ENCODE results near the gene AFAP1L2. TPM values are rescaled to one million over a fixed set of nuclear protein-coding genes. Genes with fewer than 3 reads are reported as not detected.

Gene AFAP1L2
- total and polyA plus RNA-seq, 5 experiments from 2014 or later, result 1.3 to 2.3 (median 1.8) TPM

DNA sequence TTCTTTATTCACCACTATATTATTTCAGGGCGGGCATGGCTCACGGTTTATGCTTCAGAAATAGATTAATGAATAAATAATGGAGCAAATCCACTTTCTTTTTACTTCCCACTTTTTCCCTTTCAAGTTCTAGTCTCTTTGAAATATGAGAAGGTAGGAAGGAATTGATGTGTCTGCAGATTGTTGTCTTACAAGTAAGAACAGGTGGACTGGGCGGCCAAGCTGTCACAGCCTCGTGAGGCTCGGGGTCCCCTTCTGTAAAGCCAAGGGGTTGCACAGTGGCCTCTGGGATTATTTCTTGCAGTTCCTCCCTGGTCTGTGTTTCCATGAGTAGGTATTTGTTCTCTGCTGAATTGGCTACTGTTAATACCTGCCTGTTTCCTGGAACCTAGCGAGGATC, 154.1 kb downstream of the AFAP1L2 start:
- H3K9me3 Mint-ChIP-seq, result peaks cover 0 to 4% (median 0%) of the 10 kb centered on the region in 9 donors
- DNase-seq (no peak), ATAC-seq (no peak)
- H3K27ac Mint-ChIP-seq, result no peak overlapping the region
- POLR2A ChIA-PET, result no interaction called here
- H3K4me1 Mint-ChIP-seq, result no peaks in the 10 kb centered on the region
- no peak overlapping the region for H3K4me3 Mint-ChIP-seq
- no peaks in the 10 kb centered on the region for H3K36me3 Mint-ChIP-seq
- H3K27me3 Mint-ChIP-seq, result peaks cover 2 to 26% (median 7%) of the 10 kb centered on the region in 5 donors

DNA sequence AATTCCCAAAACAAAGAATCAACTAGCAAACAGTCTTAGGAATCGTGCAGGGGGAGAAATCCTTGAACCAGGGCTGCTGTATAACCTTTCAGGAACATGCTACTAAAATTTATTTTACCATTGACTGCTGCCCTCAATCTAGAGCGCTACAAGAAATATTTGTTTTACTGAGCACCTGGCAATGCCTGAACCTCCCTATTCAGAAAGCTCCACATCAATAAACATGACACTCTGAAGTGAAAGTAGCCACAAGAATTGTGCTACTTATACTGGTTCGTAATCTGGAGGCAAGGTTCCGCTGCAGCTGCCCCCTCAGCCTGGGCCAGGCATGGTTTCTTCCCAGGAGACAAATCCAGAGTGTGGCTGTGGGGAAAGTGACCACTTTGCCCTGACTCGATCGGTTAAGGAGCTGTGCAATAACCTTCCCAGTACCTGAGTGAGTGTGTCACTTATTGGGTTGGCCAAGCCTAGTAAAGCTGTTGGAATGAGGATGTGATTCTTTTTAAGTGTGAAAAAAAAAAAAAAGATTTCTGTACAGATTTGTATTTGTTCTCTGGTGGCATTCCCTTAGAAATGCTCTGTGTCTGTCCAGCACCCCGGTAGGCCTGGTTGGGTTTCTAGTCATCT, 157.5 kb downstream of the AFAP1L2 start:
- peaks cover 14 to 42% (median 32%) of the 10 kb centered on the region in 5 donors for H3K27me3 Mint-ChIP-seq

DNA sequence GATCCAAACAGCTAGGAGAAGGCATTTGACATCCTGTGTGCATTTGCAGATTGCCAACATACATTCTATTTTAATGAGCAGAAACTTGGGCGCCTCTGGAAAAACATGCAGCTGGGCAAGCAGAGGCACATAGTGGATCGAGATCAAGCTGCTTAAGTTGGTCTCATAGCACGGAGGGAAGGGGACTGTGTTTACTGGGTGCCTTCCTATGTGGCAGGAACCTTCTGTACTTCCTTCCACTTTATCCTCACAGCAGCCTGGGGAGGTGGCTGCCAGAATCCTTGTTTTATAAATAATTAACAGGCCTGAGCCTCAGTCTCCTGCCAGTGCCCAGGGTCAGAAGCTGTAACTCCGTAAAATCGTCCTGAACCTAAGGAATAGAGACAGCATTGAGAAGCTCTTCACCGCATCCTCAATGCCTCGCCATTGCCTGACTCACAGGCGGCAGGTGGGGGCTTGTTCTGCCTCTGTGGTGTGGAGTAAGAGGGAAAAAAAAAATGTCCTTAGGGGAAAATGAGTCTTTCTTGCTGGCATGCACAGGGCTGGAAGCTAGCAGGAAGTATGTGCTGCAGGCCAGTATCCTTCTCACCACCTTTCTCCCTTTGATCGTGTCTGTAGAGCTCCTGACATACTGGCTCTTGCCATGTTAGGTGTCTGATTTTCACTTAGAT, 159.0 kb downstream of the AFAP1L2 start:
- ATAC-seq (no peak), DNase-seq (no peak)
- POLR2A ChIA-PET, result no interaction called here
- Mint-ChIP-seq H3K27me3 (peaks cover 24 to 48% (median 43%) of the 10 kb centered on the region in 5 donors), H3K4me3 (no peak overlapping the region), H3K36me3 (no peaks in the 10 kb centered on the region), H3K4me1 (no peaks in the 10 kb centered on the region), H3K9me3 (no peaks in the 10 kb centered on the region), H3K27ac (no peak overlapping the region)

More for the DNA sequence above, 157.5 kb downstream of the AFAP1L2 start:
- Mint-ChIP-seq H3K4me3 (no peak overlapping the region), H3K27ac (no peak overlapping the region), H3K4me1 (no peaks in the 10 kb centered on the region), H3K36me3 (no peaks in the 10 kb centered on the region), H3K9me3 (no peaks in the 10 kb centered on the region)
- POLR2A ChIA-PET, result no interaction called here
- ATAC-seq, result no peak
- DNase-seq, result no peak

Other genes starting within 250 kb of the AFAP1L2 start
- 10 to 100 TPM; 38.2 to 42.4 TPM for gene CCDC186, start 230.3 kb downstream of the AFAP1L2 start, total RNA-seq
- gene CCDC186, start 230.3 kb downstream of the AFAP1L2 start, polyA plus RNA-seq, result 10 to 100 TPM; 18.4 to 19.3 (median 18.5) TPM
- gene TDRD1, start 225.1 kb downstream of the AFAP1L2 start, total RNA-seq, result under 1 TPM; 0.11 to 0.18 TPM
- under 1 TPM in 2 of 3 donors, not detected in 1; 0.17 to 0.50 TPM for gene TDRD1, start 225.1 kb downstream of the AFAP1L2 start, polyA plus RNA-seq
- gene VWA2, start 165.2 kb downstream of the AFAP1L2 start, total RNA-seq, result not detected
- not detected for gene VWA2, start 165.2 kb downstream of the AFAP1L2 start, polyA plus RNA-seq

Data from naive thymus-derived CD8-positive, alpha-beta T cell (primary cell).